ENCODE data around the gene CNBP. TPM values are rescaled to one million over a fixed set of nuclear protein-coding genes. Genes with fewer than 3 reads are reported as not detected.

Gene CNBP
- total and polyA plus RNA-seq, 10 of the 15 experiments (the other 5 are each of a cell fraction or from before 2014, with no cell fraction given) = 300 to 719 (median 439) TPM

DNA sequence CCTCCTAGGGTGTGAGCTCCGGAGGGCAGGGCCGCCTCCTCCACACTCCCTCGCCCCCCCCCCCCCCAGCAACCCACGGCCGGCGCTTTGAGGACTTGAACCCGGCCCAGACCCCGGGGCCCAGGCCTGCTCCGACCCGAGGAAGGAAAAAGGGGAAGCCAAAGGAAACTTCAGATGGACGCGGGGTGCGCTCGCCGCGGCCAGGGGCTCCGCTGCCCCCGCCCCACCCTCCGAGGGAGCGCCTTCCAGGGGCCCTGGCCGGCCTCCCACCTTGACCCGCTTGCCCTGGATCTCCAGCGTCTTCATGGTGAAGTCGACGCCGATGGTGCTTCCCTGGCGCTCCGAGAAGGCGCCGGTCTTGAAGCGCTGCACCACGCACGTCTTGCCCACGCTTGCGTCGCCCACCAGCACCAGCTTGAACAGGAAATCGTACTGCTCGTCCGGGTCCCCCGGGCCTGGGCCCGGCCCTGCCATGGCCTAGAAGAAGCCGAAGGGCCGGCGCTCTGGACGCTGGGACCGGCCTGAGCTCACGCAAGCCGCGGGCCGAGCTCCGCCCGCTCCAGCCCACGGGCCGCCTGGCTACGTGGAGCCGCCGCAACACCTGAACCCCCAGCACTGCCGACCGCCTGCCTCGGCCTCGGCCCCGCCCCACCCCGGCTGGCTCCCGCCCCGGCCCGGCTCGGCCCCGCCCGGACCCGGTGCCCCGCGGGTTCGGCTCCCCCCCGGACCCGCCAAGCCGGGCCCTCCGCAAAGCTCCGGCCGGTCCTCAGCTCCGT is 62.5 kb downstream of the CNBP start:
- Histone ChIP-seq H2AFZ (ENCODE audit: control insufficient read depth, low read depth, low read length) (peak overlapping the region; percentile 40), H3K9me3 (replicated peaks; ENCODE audit: control insufficient read depth, insufficient read depth, low read length) (no peaks in the 10 kb centered on the region), H3K79me2 (ENCODE audit: control insufficient read depth, insufficient read depth, low read length) (peaks cover 24% of the 10 kb centered on the region), H3K9ac (ENCODE audit: control insufficient read depth, insufficient read depth, low read length) (peak overlapping the region; percentile 94), H3K4me2 (ENCODE audit: control insufficient read depth, insufficient read depth) (peak overlapping the region; percentile 75), H3K27ac (ENCODE audit: control insufficient read depth, insufficient read depth) (peak overlapping the region; percentile 86), H3K4me3 (peak overlapping the region; percentile 65), H3K4me1 (ENCODE audit: control insufficient read depth, insufficient read depth, low read length) (peaks cover 27% of the 10 kb centered on the region), H3K27me3 (replicated peaks in 1 of 2; ENCODE audit: control insufficient read depth in 2 of 2, insufficient read depth in 2 of 2, low read length in 1 of 2) (no peaks in the 10 kb centered on the region), H4K20me1 (ENCODE audit: control insufficient read depth, insufficient read depth) (no peaks in the 10 kb centered on the region), H3K36me3 (ENCODE audit: control insufficient read depth in 2 of 2, insufficient read depth in 2 of 2, low read length in 1 of 2) (no peaks in the 10 kb centered on the region; a peak in 1 of 4 replicates)
- SMC1A ChIA-PET (ENCODE audit: uncharacterized antibody, unreplicated experiment) = interaction anchor here (1.0 to 3.7 kb wide), 10 partner anchors 11 to 156 kb away, joined by 3 to 25 read pairs (median 5); no protein-coding TSS in a partner anchor
- POLR2A ChIA-PET = interaction anchor here (0.5 to 3.5 kb wide), 15 partner anchors 12 to 319 kb away, joined by 3 to 20 read pairs (median 5); partner anchors contain the start of genes CNBP, COPG1, HMCES and IFT122
- in situ Hi-C loops (cut with MboI) = no loop called here
- CTCF ChIA-PET = interaction anchor here (0.6 to 4.3 kb wide), 9 partner anchors 46 to 1179 kb away, joined by 3 to 41 read pairs (median 4); partner anchors contain the start of gene COPG1
- RAD21 ChIA-PET (ENCODE audit: unreplicated experiment) = interaction anchor here (0.8 to 3.8 kb wide), 9 partner anchors 11 to 321 kb away, joined by 3 to 20 read pairs (median 3); partner anchors contain the start of gene ISY1
- intact Hi-C loops (cut with micrococcal nuclease; ENCODE audit: unreplicated experiment) = loop anchor here (2.0 to 5.0 kb wide), 2 partner anchors 61 to 68 kb away; partner anchors contain the start of gene CNBP
- DNase-seq (ENCODE audit: low read depth, low spot score) (no peak), FAIRE-seq (peak; percentile 18), ATAC-seq (peak; percentile 43)
- TSS peak; percentile 98 for BruUV-seq (replicated peaks)
- 1% methylated on average over 44 of the region's 80 CpGs for WGBS (ENCODE audit: insufficient coverage, insufficient replicate concordance, low lambda C conversion rate, missing lambda C conversion rate)
- 0 out of 2 replicates have a peak, but pooled peaks have one; percentile 41 for TF ChIP-seq TAF1 (IDR thresholded peaks at IDR 0.05; ENCODE audit: borderline replicate concordance, low read depth, low read length)
- TF ChIP-seq JUND (IDR thresholded peaks at IDR 0.05; ENCODE audit: low read depth, low read length) = no peak
- TF ChIP-seq IKZF1 (conservative IDR thresholded peaks at IDR 0.05) = peak; percentile 4; the same call in 1 of the 2 replicates
- TF ChIP-seq POLR2A (IDR thresholded peaks at IDR 0.05; ENCODE audit: low read depth, low read length) = peak; percentile 73
- TF ChIP-seq RAD51 (IDR thresholded peaks at IDR 0.05) = no peak
- TF ChIP-seq, protein P1, sequence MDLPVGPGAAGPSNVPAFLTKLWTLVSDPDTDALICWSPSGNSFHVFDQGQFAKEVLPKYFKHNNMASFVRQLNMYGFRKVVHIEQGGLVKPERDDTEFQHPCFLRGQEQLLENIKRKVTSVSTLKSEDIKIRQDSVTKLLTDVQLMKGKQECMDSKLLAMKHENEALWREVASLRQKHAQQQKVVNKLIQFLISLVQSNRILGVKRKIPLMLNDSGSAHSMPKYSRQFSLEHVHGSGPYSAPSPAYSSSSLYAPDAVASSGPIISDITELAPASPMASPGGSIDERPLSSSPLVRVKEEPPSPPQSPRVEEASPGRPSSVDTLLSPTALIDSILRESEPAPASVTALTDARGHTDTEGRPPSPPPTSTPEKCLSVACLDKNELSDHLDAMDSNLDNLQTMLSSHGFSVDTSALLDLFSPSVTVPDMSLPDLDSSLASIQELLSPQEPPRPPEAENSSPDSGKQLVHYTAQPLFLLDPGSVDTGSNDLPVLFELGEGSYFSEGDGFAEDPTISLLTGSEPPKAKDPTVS (IDR thresholded peaks at IDR 0.05; ENCODE audit: low read depth, low read length) = no peak
- no peak for TF ChIP-seq MTA3 (IDR thresholded peaks at IDR 0.05; ENCODE audit: borderline replicate concordance, low read length)
- TF ChIP-seq CBX3 (IDR thresholded peaks at IDR 0.05; ENCODE audit: borderline replicate concordance, low read depth) = no peak
- no peak for TF ChIP-seq SREBF2 (IDR thresholded peaks at IDR 0.05; ENCODE audit: low read length)
- TF ChIP-seq RB1 (IDR thresholded peaks at IDR 0.05; ENCODE audit: borderline replicate concordance) = no peak
- TF ChIP-seq MEF2B (IDR thresholded peaks at IDR 0.05; ENCODE audit: partially characterized antibody, poor library complexity, severe bottlenecking) = no peak
- TF ChIP-seq SUPT20H (IDR thresholded peaks at IDR 0.05; ENCODE audit: borderline replicate concordance, control insufficient read depth, low read depth, low read length) = no peak
- no peak for TF ChIP-seq ATF7 (IDR thresholded peaks at IDR 0.05; ENCODE audit: low read depth)
- TF ChIP-seq CREB1 (IDR thresholded peaks at IDR 0.05; ENCODE audit: low read depth) = no peak
- TF ChIP-seq, protein P2, sequence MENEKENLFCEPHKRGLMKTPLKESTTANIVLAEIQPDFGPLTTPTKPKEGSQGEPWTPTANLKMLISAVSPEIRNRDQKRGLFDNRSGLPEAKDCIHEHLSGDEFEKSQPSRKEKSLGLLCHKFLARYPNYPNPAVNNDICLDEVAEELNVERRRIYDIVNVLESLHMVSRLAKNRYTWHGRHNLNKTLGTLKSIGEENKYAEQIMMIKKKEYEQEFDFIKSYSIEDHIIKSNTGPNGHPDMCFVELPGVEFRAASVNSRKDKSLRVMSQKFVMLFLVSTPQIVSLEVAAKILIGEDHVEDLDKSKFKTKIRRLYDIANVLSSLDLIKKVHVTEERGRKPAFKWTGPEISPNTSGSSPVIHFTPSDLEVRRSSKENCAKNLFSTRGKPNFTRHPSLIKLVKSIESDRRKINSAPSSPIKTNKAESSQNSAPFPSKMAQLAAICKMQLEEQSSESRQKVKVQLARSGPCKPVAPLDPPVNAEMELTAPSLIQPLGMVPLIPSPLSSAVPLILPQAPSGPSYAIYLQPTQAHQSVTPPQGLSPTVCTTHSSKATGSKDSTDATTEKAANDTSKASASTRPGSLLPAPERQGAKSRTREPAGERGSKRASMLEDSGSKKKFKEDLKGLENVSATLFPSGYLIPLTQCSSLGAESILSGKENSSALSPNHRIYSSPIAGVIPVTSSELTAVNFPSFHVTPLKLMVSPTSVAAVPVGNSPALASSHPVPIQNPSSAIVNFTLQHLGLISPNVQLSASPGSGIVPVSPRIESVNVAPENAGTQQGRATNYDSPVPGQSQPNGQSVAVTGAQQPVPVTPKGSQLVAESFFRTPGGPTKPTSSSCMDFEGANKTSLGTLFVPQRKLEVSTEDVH (IDR thresholded peaks at IDR 0.05; ENCODE audit: low read depth, partially characterized antibody) = no peak
- TF ChIP-seq SPI1 (IDR thresholded peaks at IDR 0.05; ENCODE audit: borderline replicate concordance, insufficient read depth, low read depth, low read length) = no peak
- no peak for TF ChIP-seq HDAC6 (IDR thresholded peaks at IDR 0.05; ENCODE audit: unreplicated experiment)

Data from GM12878 (cell line).